HG03354 (cell line): ENCODE data around the gene HTR1D.
"Not testable (repeated sequence)": the region's sequence is repeated elsewhere in the genome, so short reads cannot be mapped to it uniquely, and the experiment has no call there.

Experiments
- ATAC-seq: cut with Tn5 transposase; IDR thresholded peaks from one replicate; pipeline ENCODE4 v1.9.1; 2021; ENCODE audit warnings: mild to moderate bottlenecking; ENCODE audit not compliant: unreplicated experiment, poor library complexity, severe bottlenecking

The HTR1D gene

GRCh38 chr1:23188936-23189452 lies 28.3 kb downstream of the HTR1D start:
- not testable (repeated sequence) for ATAC-seq

GRCh38 chr1:23188434-23188884 lies 28.8 kb downstream of the HTR1D start:
- no peak for ATAC-seq

GRCh38 chr1:23187637-23188036 lies 29.7 kb downstream of the HTR1D start:
- no peak for ATAC-seq

GRCh38 chr1:23185381-23185780 lies 31.9 kb downstream of the HTR1D start:
- ATAC-seq = no peak

GRCh38 chr1:23184212-23184934 lies 32.9 kb downstream of the HTR1D start:
- ATAC-seq = no peak

GRCh38 chr1:23179862-23180261 lies 37.4 kb downstream of the HTR1D start:
- ATAC-seq = no peak

- ATAC-seq = no peak
These were observed 38.4 kb downstream of the HTR1D start for GRCh38 chr1:23178950-23179349.

- no peak for ATAC-seq
These were observed 38.9 kb downstream of the HTR1D start for GRCh38 chr1:23178414-23178813.

GRCh38 chr1:23177438-23178380 lies 39.6 kb downstream of the HTR1D start:
- ATAC-seq = peak; percentile 87

- ATAC-seq = no peak
These were observed 40.3 kb downstream of the HTR1D start for GRCh38 chr1:23177031-23177430.

GRCh38 chr1:23174426-23175110 lies 42.7 kb downstream of the HTR1D start:
- ATAC-seq = no peak

GRCh38 chr1:23171181-23171755 lies 46.0 kb downstream of the HTR1D start:
- no peak for ATAC-seq

- no peak for ATAC-seq
These were observed 47.5 kb downstream of the HTR1D start for GRCh38 chr1:23169727-23170335.

- no peak for ATAC-seq
These were observed 48.1 kb downstream of the HTR1D start for GRCh38 chr1:23169195-23169575.

- peak; percentile 63 for ATAC-seq
These were observed 48.7 kb downstream of the HTR1D start, which contains the start of gene LUZP1 for GRCh38 chr1:23168445-23169194. Gene LUZP1 (minus strand): TSS chr1:23168856.

GRCh38 chr1:23168079-23168444 lies 49.2 kb downstream of the HTR1D start:
- ATAC-seq = peak; percentile 38

- peak; percentile 18 for ATAC-seq
These were observed 49.8 kb downstream of the HTR1D start for GRCh38 chr1:23167353-23168078.

- no peak for ATAC-seq
These were observed 50.4 kb downstream of the HTR1D start for GRCh38 chr1:23166854-23167253.
